Hepatocyte (in vitro differentiated cells): ENCODE results near the gene MPND.

Source experiments
- EZH2 ChIP-seq: fragments of 200-600 bp; sonication (generic); IDR thresholded peaks from 2 replicates; pipeline ENCODE4 v1.6.1; 2016; ENCODE audit warnings: antibody characterized with exemption, mild to moderate bottlenecking, borderline replicate concordance
- EZH2phosphoT487 ChIP-seq: fragments of 200-600 bp; sonication (generic); IDR thresholded peaks from one replicate; pipeline ENCODE4 v1.6.1; 2018; ENCODE audit warnings: antibody characterized with exemption, mild to moderate bottlenecking, low read depth, moderate library complexity; ENCODE audit not compliant: unreplicated experiment, severe bottlenecking
- TF ChIP-seq, protein P1 (sequence below): fragments of 200-600 bp; sonication (generic); IDR thresholded peaks from 2 replicates; pipeline ENCODE4 v1.5.1; 2016; ENCODE audit warnings: antibody characterized with exemption, mild to moderate bottlenecking; ENCODE audit not compliant: poor library complexity

DNA sequence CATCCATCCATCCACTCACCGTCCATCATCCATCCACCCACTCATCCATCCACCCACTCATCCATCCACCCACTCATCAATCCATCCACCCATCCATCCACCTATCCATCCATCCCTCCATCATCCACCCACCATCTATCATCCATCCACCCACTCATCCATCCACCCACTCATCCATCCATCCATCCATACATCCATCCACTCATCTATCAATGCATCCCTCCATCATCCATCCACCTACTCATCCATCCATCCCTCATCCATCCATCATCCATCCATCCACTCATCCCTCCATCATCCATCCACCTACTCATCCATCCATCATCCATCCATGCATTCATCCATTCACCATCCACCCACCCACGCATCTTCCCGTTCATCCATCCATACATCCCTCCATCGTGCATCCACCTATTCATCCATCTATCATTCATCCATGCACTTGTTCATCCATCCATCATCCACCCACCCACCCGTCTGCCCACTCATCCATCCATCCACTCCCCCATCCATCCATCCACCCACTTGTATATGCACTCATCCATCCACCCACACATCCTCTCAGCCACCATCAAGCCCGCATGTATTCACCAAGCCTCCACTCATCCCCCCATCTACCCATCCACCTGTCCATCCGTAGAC, 8.3 kb upstream of the MPND start:
- TF ChIP-seq, protein P1, sequence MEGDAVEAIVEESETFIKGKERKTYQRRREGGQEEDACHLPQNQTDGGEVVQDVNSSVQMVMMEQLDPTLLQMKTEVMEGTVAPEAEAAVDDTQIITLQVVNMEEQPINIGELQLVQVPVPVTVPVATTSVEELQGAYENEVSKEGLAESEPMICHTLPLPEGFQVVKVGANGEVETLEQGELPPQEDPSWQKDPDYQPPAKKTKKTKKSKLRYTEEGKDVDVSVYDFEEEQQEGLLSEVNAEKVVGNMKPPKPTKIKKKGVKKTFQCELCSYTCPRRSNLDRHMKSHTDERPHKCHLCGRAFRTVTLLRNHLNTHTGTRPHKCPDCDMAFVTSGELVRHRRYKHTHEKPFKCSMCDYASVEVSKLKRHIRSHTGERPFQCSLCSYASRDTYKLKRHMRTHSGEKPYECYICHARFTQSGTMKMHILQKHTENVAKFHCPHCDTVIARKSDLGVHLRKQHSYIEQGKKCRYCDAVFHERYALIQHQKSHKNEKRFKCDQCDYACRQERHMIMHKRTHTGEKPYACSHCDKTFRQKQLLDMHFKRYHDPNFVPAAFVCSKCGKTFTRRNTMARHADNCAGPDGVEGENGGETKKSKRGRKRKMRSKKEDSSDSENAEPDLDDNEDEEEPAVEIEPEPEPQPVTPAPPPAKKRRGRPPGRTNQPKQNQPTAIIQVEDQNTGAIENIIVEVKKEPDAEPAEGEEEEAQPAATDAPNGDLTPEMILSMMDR = no peak
- TF ChIP-seq EZH2 = no peak
- TF ChIP-seq EZH2phosphoT487 = no peak
